Activated naive CD4-positive, alpha-beta T cell treated with anti-CD3 and anti-CD28 coated beads, Interleukin-2, amount 50 U/mL, for 16 hours (primary cell): ENCODE data around the gene GMEB2.
A peak's percentile ranks its signal among the peaks of the same experiment; 100 is the strongest.
"Not testable (repeated sequence)": the region's sequence is repeated elsewhere in the genome, so short reads cannot be mapped to it uniquely, and the experiment has no call there.

Source experiments
- DNase-seq: peaks from one replicate; pipeline ENCODE4 v3.0.0-alpha.2; 2020

Gene GMEB2

GRCh38 chr20:63635431-63636141, 8.7 kb upstream of the GMEB2 start:
- DNase-seq = peak; percentile 63

GRCh38 chr20:63633732-63634131, 6.8 kb upstream of the GMEB2 start:
- no peak for DNase-seq

- not testable (repeated sequence) for DNase-seq
These were observed 4.5 kb upstream of the GMEB2 start for GRCh38 chr20:63631426-63631825.

- DNase-seq = not testable (repeated sequence)
These were observed 4.1 kb upstream of the GMEB2 start for GRCh38 chr20:63630956-63631355.

- peak; percentile 72 for DNase-seq
These were observed 1.5 kb upstream of the GMEB2 start for GRCh38 chr20:63628246-63628975.

- DNase-seq = no peak
These were observed 897 bp upstream of the GMEB2 start for GRCh38 chr20:63627751-63628245.

GRCh38 chr20:63627129-63627750, 339 bp upstream of the GMEB2 start:
- peak; percentile 93 for DNase-seq

- DNase-seq = peak; percentile 37
These were observed 1.0 kb downstream of the GMEB2 start for GRCh38 chr20:63625771-63626423.

GRCh38 chr20:63624486-63624885, 2.4 kb downstream of the GMEB2 start:
- DNase-seq = no peak

GRCh38 chr20:63622732-63623131, 4.2 kb downstream of the GMEB2 start:
- no peak for DNase-seq

- DNase-seq = no peak
These were observed 4.8 kb downstream of the GMEB2 start for GRCh38 chr20:63622096-63622495.

- DNase-seq = no peak
These were observed 5.9 kb downstream of the GMEB2 start for GRCh38 chr20:63620991-63621390.

- no peak for DNase-seq
These were observed 7.4 kb downstream of the GMEB2 start for GRCh38 chr20:63619505-63619904.

GRCh38 chr20:63619086-63619485, 7.8 kb downstream of the GMEB2 start:
- DNase-seq = no peak

- no peak for DNase-seq
These were observed 8.5 kb downstream of the GMEB2 start for GRCh38 chr20:63618291-63618980.

GRCh38 chr20:63617876-63618265, 9.0 kb downstream of the GMEB2 start:
- DNase-seq = no peak

GRCh38 chr20:63617092-63617875, 9.6 kb downstream of the GMEB2 start:
- no peak for DNase-seq

GRCh38 chr20:63613863-63614594, 12.9 kb downstream of the GMEB2 start:
- DNase-seq = not testable (repeated sequence)

- no peak for DNase-seq
These were observed 14.5 kb downstream of the GMEB2 start for GRCh38 chr20:63612276-63612931.

GRCh38 chr20:63611646-63612045, 15.3 kb downstream of the GMEB2 start:
- no peak for DNase-seq
